Immature natural killer cell (primary cell): ENCODE measurements around the gene PACRG. TPM values are rescaled to one million over a fixed set of nuclear protein-coding genes. Genes with fewer than 3 reads are reported as not detected.

Source experiments
- DNase-seq, 3 donors: peaks; one replicate each; pipeline ENCODE4 v3.0.0; 2022; ENCODE audit warnings: mixed read lengths in 1 of 3
- H3K27ac Mint-ChIP-seq, 6 donors: one replicate each; pipeline ENCODE4 v1.8.0; 2020; ENCODE audit warnings: mixed read lengths in 6 of 6, mild to moderate bottlenecking in 5 of 6, inconsistent platforms in 4 of 6, moderate library complexity in 3 of 6
- H3K27me3 Mint-ChIP-seq, 3 donors: one replicate each; pipeline ENCODE4 v1.8.0; 2020 to 2021; ENCODE audit warnings: low read depth in 3 of 3, mild to moderate bottlenecking in 3 of 3, mixed read lengths in 3 of 3, moderate library complexity in 3 of 3, inconsistent platforms in 1 of 3
- H3K36me3 Mint-ChIP-seq, 3 donors: one replicate each; pipeline ENCODE4 v1.8.0; 2020; ENCODE audit warnings: mixed read lengths in 3 of 3, inconsistent platforms in 2 of 3, mild to moderate bottlenecking in 2 of 3
- H3K4me1 Mint-ChIP-seq, 2 donors: one replicate each; pipeline ENCODE4 v1.8.0; 2020; ENCODE audit warnings: inconsistent platforms in 2 of 2, mild to moderate bottlenecking in 2 of 2, mixed read lengths in 2 of 2, moderate library complexity in 1 of 2
- H3K4me3 Mint-ChIP-seq, 5 donors: one replicate each; pipeline ENCODE4 v1.8.0; 2020; ENCODE audit warnings: mild to moderate bottlenecking in 5 of 5, mixed read lengths in 5 of 5, inconsistent platforms in 3 of 5, moderate library complexity in 3 of 5
- H3K9me3 Mint-ChIP-seq, 6 donors: one replicate each; pipeline ENCODE4 v1.8.0; 2020; ENCODE audit warnings: mild to moderate bottlenecking in 6 of 6, mixed read lengths in 6 of 6, inconsistent platforms in 4 of 6, moderate library complexity in 3 of 6
- polyA plus RNA-seq, 3 donors: library from polyadenylated mRNA; unstranded; fragments of 300-500 nt; fragmentation: Illumina TruSeq; gene quantifications; one replicate each; pipeline ENCODE4 v1.2.3, GENCODE V29; 2021

The PACRG gene
- polyA plus RNA-seq, 3 donors from 2014 or later = not detected

GRCh38 chr6:163191704-163192537 lies 464.1 kb downstream of the PACRG start:
- no peaks in the 10 kb centered on the region for H3K9me3 Mint-ChIP-seq
- H3K27ac Mint-ChIP-seq = no peak overlapping the region
- H3K4me1 Mint-ChIP-seq = no peaks in the 10 kb centered on the region
- peaks cover 2 to 5% (median 3%) of the 10 kb centered on the region in 3 donors for H3K27me3 Mint-ChIP-seq
- H3K4me3 Mint-ChIP-seq = no peak overlapping the region
- no peaks in the 10 kb centered on the region for H3K36me3 Mint-ChIP-seq
- DNase-seq = no peak

DNA sequence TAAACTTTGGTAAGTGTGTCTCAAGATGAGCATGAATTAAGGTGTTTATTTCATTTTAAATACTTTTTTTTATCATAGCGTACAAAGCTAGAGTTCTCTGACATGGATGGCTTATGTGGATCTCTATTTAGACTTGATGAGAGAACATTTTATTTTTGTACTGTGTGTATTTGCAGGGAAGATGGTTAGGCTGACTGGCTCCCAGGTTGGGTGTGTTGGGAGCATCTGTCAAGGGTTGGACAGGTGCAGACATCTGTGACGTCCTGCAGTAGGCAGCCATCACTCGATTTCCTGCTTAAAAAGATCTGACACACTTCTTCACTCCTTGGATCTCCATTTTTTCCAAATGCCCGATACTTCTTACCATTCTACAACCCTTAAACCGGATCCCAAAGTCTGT lies 464.8 kb downstream of the PACRG start:
- H3K36me3 Mint-ChIP-seq = no peaks in the 10 kb centered on the region
- no peaks in the 10 kb centered on the region for H3K4me1 Mint-ChIP-seq
- H3K9me3 Mint-ChIP-seq = no peaks in the 10 kb centered on the region
- H3K27ac Mint-ChIP-seq = no peak overlapping the region
- no peak for DNase-seq
- H3K27me3 Mint-ChIP-seq = peaks cover 2 to 5% (median 3%) of the 10 kb centered on the region in 3 donors
- no peak overlapping the region for H3K4me3 Mint-ChIP-seq

GRCh38 chr6:163193326-163193725 lies 465.6 kb downstream of the PACRG start:
- H3K4me3 Mint-ChIP-seq = no peak overlapping the region
- no peaks in the 10 kb centered on the region for H3K9me3 Mint-ChIP-seq
- no peak for DNase-seq
- no peaks in the 10 kb centered on the region for H3K4me1 Mint-ChIP-seq
- no peaks in the 10 kb centered on the region for H3K36me3 Mint-ChIP-seq
- H3K27me3 Mint-ChIP-seq = peaks cover 2 to 5% (median 3%) of the 10 kb centered on the region in 3 donors
- H3K27ac Mint-ChIP-seq = no peak overlapping the region

GRCh38 chr6:163195721-163196691 lies 468.2 kb downstream of the PACRG start:
- no peaks in the 10 kb centered on the region for H3K4me1 Mint-ChIP-seq
- no peaks in the 10 kb centered on the region for H3K36me3 Mint-ChIP-seq
- no peak for DNase-seq
- H3K27ac Mint-ChIP-seq = no peak overlapping the region
- no peak overlapping the region for H3K4me3 Mint-ChIP-seq
- H3K27me3 Mint-ChIP-seq = peaks cover 2 to 4% (median 3%) of the 10 kb centered on the region in 3 donors
- no peaks in the 10 kb centered on the region for H3K9me3 Mint-ChIP-seq

DNA sequence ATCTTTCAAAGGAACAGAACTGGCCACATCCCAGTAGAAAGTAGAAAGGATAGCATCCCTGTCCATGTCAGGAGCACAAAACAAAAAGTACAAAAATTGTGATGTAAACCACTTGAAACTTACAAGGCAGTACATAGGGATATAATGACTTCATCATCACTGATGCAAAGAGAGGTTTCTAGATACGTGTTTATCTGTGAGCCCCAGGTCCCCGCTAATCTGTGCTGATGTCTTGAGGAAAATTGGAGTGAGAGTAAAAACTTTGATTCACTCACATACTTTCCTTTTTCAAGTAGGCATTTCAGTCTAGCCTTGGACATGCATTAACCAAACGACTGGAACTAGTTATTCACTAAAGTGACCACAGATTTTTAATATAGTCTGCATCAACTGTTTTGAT lies 470.1 kb downstream of the PACRG start:
- DNase-seq = no peak
- Mint-ChIP-seq H3K4me1 (no peaks in the 10 kb centered on the region), H3K27ac (no peak overlapping the region), H3K4me3 (no peak overlapping the region), H3K27me3 (peaks cover 1 to 7% (median 6%) of the 10 kb centered on the region in 3 donors), H3K9me3 (no peaks in the 10 kb centered on the region), H3K36me3 (no peaks in the 10 kb centered on the region)

GRCh38 chr6:163198396-163198795 lies 470.6 kb downstream of the PACRG start:
- no peak for DNase-seq
- Mint-ChIP-seq H3K27ac (no peak overlapping the region), H3K9me3 (no peaks in the 10 kb centered on the region), H3K4me3 (no peak overlapping the region), H3K36me3 (no peaks in the 10 kb centered on the region), H3K4me1 (no peaks in the 10 kb centered on the region), H3K27me3 (peaks cover 1 to 8% (median 7%) of the 10 kb centered on the region in 3 donors)

DNA sequence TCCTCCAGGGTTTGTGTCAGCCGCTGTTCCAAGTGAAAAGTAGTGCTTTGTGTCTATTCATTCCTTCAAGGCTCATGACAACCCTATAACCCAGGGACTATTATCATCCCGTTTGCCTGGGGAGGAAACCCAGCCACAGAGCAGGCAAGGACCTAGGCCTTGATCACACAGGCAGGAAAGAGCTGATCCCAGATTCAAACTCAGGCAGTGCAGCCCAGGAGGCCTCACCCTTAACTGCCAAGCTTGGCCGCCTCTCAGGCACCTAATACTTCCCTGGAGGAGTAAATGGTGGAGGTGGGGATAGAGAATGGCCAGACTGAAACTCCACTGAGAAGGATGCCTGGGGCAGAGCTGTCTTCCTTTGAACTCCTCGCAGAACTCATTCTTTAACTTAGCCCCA lies 471.6 kb downstream of the PACRG start:
- Mint-ChIP-seq H3K27me3 (peaks cover 1 to 9% (median 5%) of the 10 kb centered on the region in 3 donors), H3K4me1 (no peaks in the 10 kb centered on the region), H3K9me3 (no peaks in the 10 kb centered on the region), H3K36me3 (no peaks in the 10 kb centered on the region), H3K27ac (no peak overlapping the region), H3K4me3 (no peak overlapping the region)
- DNase-seq = no peak

DNA sequence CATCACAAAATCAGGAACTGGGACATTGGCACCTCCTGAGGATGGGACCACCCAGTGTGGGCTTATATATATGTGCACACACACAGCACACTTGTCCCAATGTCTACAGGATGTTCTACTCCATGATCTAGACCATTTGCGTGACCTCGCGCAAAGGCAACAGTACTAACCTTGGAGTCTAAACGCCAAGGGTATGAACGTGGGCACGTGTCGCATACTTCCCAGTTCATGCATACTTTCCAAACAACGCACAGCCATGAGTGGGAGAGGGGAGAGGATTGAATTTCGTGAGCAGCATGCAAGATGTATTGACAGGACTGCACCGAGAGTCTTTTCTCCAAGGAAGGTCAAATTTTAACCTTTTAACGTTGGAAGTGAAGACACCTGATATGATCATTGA lies 472.5 kb downstream of the PACRG start:
- Mint-ChIP-seq H3K36me3 (no peaks in the 10 kb centered on the region), H3K9me3 (no peaks in the 10 kb centered on the region), H3K27me3 (peaks cover 1 to 14% (median 3%) of the 10 kb centered on the region in 3 donors)

GRCh38 chr6:163200694-163201093 lies 472.9 kb downstream of the PACRG start:
- H3K36me3 Mint-ChIP-seq = no peaks in the 10 kb centered on the region
- H3K9me3 Mint-ChIP-seq = no peaks in the 10 kb centered on the region
- no peak overlapping the region for H3K27ac Mint-ChIP-seq
- peaks cover 1 to 16% (median 3%) of the 10 kb centered on the region in 3 donors for H3K27me3 Mint-ChIP-seq
- DNase-seq = no peak
- H3K4me1 Mint-ChIP-seq = no peaks in the 10 kb centered on the region
- H3K4me3 Mint-ChIP-seq = no peak overlapping the region

More for the DNA sequence above, 472.5 kb downstream of the PACRG start:
- no peak overlapping the region for H3K4me3 Mint-ChIP-seq
- DNase-seq = no peak
- no peak overlapping the region for H3K27ac Mint-ChIP-seq
- H3K4me1 Mint-ChIP-seq = no peaks in the 10 kb centered on the region

DNA sequence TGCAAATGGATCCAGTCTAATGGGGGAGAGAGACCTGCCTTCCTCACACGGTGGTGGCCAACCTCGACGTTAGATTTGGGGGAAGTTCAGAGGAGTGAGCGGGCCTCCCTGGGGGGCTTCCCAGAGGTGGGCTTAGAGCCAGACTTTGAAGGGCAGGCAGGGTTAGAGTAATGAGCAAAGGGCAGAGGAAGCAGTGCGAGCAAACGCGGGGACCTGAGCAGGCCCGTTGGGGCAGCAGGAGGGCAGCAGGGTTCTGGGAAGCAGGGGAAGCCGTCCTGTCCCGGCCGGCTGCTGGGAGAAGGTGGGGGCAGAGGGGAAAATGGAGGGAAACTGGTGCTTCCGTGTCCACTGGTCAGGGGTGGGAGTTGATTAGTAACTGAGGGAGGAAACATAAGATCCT lies 474.1 kb downstream of the PACRG start:
- H3K27ac Mint-ChIP-seq = no peak overlapping the region
- H3K9me3 Mint-ChIP-seq = peaks cover 0 to 3% (median 0%) of the 10 kb centered on the region in 6 donors
- H3K4me3 Mint-ChIP-seq = no peak overlapping the region
- peaks cover 1 to 16% (median 3%) of the 10 kb centered on the region in 3 donors for H3K27me3 Mint-ChIP-seq
- H3K36me3 Mint-ChIP-seq = no peaks in the 10 kb centered on the region
- DNase-seq = no peak
- H3K4me1 Mint-ChIP-seq = no peaks in the 10 kb centered on the region

GRCh38 chr6:163206196-163206595 lies 478.4 kb downstream of the PACRG start:
- Mint-ChIP-seq H3K4me1 (no peaks in the 10 kb centered on the region), H3K36me3 (no peaks in the 10 kb centered on the region), H3K4me3 (no peak overlapping the region), H3K9me3 (peaks cover 0 to 3% (median 0%) of the 10 kb centered on the region in 6 donors), H3K27me3 (peaks cover 1 to 16% (median 3%) of the 10 kb centered on the region in 3 donors), H3K27ac (no peak overlapping the region)
- no peak for DNase-seq

- H3K4me3 Mint-ChIP-seq = no peak overlapping the region
- H3K36me3 Mint-ChIP-seq = no peaks in the 10 kb centered on the region
- no peak for DNase-seq
- H3K9me3 Mint-ChIP-seq = peaks cover 0 to 3% (median 0%) of the 10 kb centered on the region in 6 donors
- no peak overlapping the region for H3K27ac Mint-ChIP-seq
- no peaks in the 10 kb centered on the region for H3K4me1 Mint-ChIP-seq
- H3K27me3 Mint-ChIP-seq = peaks cover 1 to 13% (median 2%) of the 10 kb centered on the region in 3 donors
Observed at GRCh38 chr6:163207431-163208383, 479.9 kb downstream of the PACRG start.

DNA sequence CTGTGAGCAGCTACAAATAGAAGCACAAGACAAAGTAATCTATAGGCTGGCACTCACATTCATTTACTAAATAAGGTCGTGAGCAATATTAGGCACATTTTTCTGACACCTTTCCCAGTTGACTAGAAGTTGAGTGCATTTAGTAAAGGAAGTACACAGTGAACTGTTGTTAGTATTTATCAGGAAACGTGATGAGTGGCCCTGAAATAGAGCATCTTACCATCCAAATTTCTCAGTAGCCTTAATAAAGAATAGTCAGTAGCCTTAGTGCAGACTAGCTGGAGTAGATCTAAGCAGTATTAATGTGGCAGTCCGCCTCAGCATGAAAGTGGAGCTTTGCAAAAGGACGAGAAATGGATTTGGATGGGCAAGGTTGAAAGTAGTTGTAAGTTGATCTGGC lies 481.2 kb downstream of the PACRG start:
- peaks cover 0 to 10% (median 1%) of the 10 kb centered on the region in 3 donors for H3K27me3 Mint-ChIP-seq
- H3K4me3 Mint-ChIP-seq = no peak overlapping the region
- no peaks in the 10 kb centered on the region for H3K4me1 Mint-ChIP-seq
- H3K9me3 Mint-ChIP-seq = peaks cover 0 to 3% (median 0%) of the 10 kb centered on the region in 6 donors
- H3K27ac Mint-ChIP-seq = no peak overlapping the region
- no peaks in the 10 kb centered on the region for H3K36me3 Mint-ChIP-seq
- no peak for DNase-seq
